HG02798 (cell line): ENCODE results near the gene SH3BP5.

Source experiments
- ATAC-seq: cut with Tn5 transposase; IDR thresholded peaks from one replicate; pipeline ENCODE4 v1.9.1; 2021; ENCODE audit warnings: mild to moderate bottlenecking; ENCODE audit not compliant: unreplicated experiment, poor library complexity

The SH3BP5 gene

DNA sequence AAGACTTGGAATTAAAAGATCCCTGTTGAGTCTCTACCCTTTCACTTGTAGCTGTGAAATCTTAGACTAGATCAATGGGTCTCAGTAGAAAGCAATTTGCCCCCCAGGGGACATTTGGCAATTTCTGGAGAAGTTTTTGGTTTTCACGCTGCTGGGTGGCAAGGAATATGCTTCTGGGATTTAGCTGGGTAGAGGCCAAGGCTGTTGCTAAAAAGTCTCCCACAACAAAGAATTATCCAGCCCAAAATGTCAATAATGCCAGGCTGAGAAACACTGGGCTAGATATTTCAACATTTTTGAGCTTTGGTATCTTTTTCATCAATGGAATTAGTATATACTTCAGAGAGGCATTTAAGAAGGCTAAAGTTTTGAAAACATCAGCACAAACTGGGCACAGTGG is 117.6 kb downstream of the SH3BP5 start:
- ATAC-seq = no peak

DNA sequence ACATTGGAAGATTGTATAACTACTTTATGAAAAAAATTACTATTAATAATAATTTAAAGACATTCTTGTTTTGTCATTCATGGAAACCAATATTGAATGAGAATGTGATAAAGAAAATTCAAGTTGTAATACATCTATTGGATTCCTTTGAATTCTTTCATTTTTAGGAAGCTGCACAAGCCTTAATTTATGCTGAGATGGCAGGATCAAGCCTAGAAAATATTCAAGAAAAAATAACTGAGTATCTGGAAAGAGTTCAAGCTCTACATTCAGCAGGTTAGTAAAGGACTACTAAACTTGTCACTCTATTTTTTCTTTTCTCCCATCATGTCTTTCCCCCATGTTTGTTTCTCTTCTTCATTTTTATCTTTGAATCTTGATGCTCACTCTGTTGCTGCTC is 120.4 kb downstream of the SH3BP5 start:
- no peak for ATAC-seq

DNA sequence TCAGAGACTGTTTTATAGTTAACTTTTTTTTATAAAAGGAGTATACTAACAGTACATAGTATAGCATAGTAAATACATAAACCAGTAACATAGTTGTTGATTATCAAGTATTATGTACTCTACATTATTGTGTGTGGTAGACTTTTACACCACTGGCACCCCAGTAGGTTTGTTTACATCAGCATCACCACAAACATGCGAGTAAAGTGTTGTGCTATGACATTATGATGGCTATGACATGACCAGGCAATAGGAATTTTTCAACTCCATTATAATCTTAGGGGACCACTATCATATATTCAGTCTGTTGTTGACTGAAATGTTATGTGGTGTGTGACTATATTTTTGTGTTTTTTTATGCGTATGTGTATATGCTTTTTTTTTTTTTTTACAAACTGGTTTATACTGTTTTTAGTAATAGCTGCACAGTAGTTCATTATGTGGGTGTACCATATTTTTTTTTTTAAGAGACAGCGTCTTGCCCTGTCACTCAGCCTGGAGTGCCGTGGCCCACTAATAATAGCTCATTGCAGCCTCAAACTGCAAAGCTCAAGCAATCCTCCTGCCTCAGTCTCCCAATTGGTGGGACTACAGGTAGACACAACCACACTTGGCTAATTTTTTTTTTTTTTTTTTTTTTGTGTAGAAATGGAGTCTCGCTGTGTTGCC is 124.4 kb downstream of the SH3BP5 start:
- ATAC-seq = no peak

DNA sequence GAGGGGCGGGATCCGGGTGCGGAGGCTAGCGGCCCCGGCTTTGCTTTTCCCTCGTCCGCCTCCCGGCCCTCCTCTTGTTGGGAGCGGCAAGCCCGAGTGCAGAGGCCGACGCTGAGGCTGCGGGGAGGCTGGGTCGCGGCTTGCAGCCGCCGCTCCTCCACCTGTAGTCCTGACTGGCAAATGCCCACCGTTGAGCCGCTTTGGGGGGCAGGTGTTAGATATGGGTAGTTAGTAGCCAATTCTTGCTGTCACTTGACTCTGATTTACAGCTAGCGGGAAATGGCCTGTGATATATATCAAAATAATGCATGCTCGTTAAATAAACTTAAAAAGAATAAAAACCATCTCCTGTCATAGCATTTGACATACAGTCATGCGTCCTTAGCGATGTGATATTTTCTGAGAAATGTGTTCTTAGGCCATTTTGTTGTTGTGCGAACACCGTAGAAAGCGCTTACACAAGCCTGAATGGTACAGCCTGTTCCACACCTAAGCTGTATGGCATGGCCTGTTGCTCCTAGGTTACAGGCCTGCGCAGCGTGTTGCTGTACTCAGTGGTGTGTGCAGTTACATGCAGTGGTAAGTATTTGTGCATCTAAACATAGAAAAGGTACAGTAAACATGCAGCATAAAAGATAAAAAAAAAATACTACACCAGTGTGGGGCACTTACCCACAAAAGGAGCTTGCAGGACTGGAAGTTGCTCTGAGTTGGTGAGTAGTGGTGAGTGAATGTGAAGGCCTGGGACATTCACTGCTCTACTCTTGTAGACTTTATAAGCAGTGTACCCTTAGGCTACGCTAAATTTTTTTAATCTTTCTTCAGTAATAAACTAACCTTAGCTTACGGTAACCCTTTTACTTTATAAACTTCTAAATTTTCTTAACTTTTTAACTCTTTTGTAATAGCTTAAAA is 125.5 kb downstream of the SH3BP5 start:
- ATAC-seq = peak; percentile 20

DNA sequence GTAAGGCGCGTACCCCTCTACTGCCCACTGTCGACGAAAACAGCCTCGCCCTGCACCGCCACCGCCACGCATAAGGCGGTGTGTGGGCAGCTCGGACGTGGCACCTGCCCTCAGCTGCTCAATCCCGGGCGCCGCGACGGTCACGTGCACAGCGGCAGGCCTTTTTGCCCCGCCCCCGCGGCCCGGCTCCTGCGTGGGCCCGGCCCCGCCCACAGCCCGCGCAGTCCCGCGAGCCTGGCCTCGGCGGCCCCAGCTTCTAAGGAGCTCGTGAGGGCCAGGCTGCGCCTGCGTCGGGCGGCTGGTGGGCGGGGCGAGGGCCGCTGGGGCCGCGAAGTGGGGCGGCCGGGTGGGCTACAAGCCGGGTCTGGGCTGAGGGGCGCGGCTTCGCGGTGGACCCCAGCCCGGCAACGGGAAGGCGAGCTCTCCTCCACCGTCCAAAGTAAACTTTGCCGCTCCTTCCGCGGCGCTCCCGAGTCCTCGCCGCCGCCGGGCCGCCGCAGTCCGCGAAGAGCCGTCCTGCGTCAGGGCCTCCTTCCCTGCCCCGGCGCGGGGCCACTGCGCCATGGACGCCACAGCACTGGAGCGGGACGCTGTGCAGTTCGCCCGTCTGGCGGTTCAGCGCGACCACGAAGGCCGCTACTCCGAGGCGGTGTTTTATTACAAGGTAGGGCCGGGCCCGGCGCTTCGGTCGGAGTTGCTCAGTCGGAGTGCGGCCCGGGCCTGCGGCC is 126.3 kb downstream of the SH3BP5 start, which contains the start of gene CAPN7:
TSS of gene CAPN7 (plus strand) at position 313 of the 728 bp plus-strand sequence. CDS start at position 563, 250 bp downstream.
- peak; percentile 93 for ATAC-seq

DNA sequence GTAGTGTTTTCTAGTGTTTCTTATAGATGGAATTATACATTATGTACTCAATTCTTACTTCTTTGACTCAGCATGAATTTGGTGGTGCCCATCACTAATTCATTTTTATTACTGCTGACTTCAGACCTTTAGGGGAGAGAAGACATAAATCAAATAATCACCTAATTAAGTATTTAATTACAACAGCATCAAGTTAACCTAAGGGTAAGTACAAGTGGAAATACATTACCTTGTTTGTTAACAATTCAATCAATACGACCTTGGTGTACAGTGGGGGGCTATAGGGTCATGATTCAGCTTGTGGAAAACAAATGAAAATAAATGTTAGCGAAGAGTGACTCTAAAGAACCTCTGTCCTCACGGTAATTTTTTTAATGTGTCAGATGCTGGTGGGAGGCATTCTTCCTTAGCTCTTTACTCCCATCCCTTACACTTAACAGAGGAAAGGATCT is 126.9 kb downstream of the SH3BP5 start:
- ATAC-seq = no peak
